Stimulated activated CD4-positive, alpha-beta T cell treated with anti-CD3 and anti-CD28 coated beads, Interleukin-2, amount 100 ng/mL, for 48 hours (primary cell): Measurements from ENCODE around the gene TMCO4.

Experiments used
- DNase-seq, 2 donors: peaks; one replicate each; pipeline ENCODE4 v3.0.0-alpha.2; 2020

The TMCO4 gene

DNA sequence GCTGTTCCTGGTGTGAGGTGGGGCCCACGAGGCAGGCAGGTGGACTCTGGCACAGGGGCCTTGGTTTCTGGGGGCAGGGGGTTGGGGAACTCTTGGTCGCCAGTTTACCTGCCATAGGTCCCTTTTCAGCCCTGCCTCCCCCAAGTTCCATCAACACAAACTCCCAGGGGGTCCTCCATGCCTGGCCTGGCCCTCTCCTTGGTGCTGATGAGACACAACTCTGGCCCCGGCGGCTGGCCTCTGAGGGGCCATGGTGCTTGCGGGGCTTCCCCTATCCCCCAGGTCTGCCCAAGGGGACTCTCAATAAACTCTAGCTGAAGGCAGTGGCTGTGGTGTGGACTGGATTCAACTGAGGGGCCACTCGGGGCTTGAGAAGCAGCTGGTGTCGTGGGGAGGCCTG is 119.1 kb downstream of the TMCO4 start:
- DNase-seq: no peak

DNA sequence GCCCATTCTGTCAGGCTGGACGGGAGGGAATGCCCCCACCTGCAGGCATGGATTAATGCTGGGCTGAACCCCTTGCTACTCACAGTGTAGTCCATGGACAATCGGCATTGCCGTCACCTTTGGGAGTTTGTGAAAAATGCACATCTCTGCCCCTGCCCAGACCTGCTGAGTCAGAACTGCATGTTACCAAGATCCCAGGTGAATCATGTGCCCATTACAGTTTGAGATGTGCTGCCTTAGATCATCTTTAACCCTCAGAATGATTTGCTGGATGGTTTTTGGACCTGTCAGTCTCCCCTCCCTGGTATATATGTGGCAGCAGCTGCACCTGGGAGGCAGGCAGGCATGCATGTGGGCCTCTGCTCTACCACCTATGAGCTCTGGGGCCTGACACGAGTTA is 120.0 kb downstream of the TMCO4 start:
- no peak for DNase-seq

DNA sequence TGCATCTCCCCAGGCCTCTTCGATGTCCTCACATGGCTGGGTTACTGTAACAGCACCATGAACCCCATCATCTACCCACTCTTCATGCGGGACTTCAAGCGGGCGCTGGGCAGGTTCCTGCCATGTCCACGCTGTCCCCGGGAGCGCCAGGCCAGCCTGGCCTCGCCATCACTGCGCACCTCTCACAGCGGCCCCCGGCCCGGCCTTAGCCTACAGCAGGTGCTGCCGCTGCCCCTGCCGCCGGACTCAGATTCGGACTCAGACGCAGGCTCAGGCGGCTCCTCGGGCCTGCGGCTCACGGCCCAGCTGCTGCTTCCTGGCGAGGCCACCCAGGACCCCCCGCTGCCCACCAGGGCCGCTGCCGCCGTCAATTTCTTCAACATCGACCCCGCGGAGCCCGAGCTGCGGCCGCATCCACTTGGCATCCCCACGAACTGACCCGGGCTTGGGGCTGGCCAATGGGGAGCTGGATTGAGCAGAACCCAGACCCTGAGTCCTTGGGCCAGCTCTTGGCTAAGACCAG is 120.7 kb downstream of the TMCO4 start:
- no peak for DNase-seq

DNA sequence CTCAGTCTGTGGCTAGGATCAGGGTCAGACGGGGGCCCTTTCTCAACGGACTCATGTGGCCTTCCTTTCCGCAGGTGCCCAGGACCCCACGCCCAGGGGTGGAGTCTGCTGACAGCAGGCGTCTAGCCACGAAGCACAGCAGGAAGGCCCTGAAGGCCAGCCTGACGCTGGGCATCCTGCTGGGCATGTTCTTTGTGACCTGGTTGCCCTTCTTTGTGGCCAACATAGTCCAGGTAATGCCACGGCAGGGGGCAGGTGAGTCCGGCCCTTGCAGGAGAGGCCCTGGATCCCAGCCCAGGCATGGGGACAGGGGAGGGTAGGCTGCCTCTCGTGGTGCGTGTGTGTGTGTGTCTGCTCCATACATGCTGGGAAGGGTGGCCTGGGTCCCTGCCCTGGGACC is 121.2 kb downstream of the TMCO4 start:
- DNase-seq: no peak

DNA sequence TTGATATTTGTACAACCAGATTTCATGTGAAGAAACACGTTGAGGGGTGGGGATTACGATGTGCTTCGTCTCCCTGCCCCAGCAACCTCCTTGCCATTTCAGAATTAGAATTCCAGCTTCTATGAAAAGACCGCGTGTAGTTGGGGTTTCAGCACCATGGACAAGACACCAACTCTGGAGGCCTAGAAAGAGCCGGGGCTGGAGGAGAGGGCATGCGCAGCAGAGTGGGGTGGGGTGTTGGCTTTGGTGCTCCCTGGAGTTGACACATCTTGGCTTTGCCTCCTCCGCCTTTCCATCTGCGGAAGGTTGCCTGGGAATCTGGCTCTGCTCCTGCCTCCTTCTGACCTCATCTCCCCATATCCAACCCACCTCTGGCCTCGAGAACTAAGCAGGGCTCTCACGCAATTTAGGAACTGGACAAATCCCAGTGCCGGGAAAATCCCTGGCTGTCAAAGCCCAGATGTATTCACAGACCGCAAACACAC is 123.2 kb downstream of the TMCO4 start:
- no peak for DNase-seq

DNA sequence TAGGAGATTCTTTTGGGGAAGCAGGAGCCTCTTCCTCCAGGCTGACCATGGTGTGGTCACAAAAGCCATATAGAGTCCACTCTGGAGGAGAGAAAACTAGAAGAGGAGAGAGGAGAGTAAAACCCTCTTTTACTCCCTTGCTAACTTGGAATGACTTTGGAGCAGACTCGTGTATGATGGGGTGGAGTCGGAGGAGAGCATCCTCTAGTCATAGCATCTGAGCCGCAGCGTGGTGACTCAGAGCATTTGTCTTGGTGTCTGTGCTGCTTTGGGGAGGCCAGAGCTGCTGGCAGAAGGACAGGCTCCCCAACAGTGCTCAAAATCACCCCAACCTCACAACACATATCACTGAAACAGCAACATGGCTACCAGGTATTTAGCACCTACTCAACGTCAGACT is 123.9 kb downstream of the TMCO4 start:
- DNase-seq: no peak

DNA sequence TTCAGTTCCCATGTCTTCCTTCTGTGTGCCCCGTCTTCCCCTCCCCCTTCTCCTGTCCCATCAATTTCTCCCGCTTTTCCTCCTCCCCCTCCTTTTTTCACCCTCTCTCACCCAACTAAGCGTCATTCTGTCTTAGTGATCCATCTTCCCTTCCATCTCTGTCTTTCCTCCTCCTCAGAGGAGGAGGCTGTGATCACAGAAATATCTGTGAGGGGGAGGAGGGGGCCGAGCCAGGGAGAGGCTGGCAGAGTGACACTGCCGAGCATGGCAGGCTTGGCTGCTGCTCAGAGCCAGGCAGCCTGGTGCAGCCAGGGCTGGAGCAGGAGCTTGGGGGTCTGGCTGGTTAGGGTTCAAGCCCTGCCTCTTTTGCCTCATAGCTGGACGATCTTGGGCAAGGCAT is 127.5 kb downstream of the TMCO4 start:
- no peak for DNase-seq

DNA sequence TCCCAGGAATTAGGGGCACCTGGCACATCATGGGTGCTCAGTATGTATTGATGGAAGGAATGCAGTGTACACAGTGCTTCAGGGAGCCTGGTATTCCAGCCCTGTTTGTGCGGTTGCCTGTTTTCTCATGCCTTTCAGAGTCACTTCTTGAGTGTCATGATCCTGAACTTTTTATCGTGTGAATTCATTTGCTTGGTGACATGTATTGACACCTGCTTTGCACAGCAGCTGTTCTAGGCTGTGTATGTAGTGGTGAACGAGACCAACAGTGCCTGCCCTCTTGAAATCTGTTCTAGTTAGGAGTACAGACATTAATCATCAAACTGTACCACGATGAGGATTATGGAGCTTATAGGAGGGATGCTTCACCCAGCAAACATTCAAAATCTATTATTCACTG is 128.9 kb downstream of the TMCO4 start:
- DNase-seq: no peak

DNA sequence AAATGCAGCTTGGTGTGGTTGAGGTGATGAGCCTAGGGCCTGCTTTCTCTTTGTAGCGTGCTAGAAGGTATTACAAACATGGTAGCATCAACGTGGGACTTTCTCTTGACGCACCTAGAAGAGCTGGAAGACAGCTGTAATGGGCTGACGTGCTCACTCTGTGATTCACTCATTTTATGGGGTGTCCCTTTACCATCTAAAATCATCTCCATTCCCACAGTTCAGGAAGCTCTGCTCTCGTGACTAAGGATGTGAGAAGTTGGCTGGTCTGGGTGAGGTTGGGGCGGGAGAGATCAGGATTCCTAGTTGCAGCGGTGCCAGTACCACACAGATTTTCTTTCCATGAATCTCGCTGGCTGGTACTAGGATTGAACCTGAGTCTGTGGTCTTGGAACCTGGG is 130.8 kb downstream of the TMCO4 start:
- DNase-seq: no peak

GRCh38 chr1:19665496-19666465 is 133.9 kb downstream of the TMCO4 start:
- no peak for DNase-seq

GRCh38 chr1:19665186-19665495 is 134.6 kb downstream of the TMCO4 start:
- no peak for DNase-seq

DNA sequence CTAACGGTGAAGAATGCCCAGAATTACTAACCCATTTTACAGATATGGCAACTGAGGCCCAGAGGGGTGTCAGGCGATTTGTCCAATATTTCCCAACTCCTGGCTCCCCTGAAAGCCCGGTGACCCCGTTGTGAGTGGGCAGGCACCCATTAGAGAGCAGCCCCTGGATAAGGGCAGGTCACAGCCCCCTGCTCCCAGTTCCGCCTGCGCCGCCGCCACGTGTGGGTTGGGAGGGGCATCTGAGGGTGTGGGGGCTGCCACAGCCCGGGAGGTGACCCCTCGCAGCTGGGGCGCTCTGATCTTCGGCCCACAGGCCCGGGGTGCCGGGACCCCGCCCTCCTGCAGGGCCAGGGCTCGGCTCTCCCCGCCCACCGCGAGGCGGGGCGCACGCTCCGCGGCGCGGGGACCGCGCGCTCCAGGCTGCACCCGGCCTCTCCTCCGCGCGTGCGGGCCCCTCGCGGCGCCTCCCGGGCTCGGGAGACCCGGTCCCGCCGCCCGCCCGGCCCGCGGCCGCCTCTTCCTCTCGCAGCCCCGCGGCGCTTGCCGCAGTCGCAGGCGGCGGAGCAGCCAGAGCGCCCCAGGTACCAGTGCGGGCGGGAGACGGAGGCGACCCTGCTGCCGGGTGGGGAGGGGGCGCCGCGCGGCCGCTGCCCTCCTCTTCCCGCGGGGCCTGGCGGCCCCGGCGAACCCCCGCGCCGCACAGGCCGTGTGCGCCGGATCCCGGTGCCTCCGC is 135.1 kb downstream of the TMCO4 start, which contains the start of gene HTR6:
Gene HTR6 (plus strand): TSS at position 423 of the 733 bp plus-strand sequence. CDS start 879 bp downstream, outside the sequence.
- DNase-seq: peak in 1 of 2 donors; percentile 32

DNA sequence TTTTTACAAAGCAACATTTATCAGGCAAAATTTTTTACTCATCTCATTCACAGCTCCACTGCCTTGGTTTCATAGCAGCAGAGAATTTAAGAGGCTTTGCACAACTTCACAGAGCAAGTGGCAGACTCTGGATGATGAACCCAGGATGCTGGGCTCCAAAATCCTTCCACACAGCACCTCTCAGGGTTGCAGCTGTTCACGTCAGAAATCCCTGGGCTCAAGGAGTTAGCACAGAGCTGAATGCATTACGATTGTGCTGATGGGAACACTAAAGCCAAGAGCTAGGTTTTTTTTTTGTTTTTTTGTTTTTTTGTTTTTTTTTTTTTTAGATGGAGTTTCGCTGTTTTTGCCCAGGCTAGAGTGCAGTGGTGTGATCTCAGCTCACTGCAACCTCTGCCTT is 137.4 kb downstream of the TMCO4 start:
- DNase-seq: no peak

GRCh38 chr1:19661721-19662228 is 137.9 kb downstream of the TMCO4 start:
- DNase-seq: peak; percentile 53 to 65

GRCh38 chr1:19658186-19658585 is 141.5 kb downstream of the TMCO4 start:
- no peak for DNase-seq

- DNase-seq: no peak
These were observed 142.2 kb downstream of the TMCO4 start for GRCh38 chr1:19657511-19657910.

GRCh38 chr1:19656780-19657466 is 142.8 kb downstream of the TMCO4 start:
- no peak for DNase-seq

DNA sequence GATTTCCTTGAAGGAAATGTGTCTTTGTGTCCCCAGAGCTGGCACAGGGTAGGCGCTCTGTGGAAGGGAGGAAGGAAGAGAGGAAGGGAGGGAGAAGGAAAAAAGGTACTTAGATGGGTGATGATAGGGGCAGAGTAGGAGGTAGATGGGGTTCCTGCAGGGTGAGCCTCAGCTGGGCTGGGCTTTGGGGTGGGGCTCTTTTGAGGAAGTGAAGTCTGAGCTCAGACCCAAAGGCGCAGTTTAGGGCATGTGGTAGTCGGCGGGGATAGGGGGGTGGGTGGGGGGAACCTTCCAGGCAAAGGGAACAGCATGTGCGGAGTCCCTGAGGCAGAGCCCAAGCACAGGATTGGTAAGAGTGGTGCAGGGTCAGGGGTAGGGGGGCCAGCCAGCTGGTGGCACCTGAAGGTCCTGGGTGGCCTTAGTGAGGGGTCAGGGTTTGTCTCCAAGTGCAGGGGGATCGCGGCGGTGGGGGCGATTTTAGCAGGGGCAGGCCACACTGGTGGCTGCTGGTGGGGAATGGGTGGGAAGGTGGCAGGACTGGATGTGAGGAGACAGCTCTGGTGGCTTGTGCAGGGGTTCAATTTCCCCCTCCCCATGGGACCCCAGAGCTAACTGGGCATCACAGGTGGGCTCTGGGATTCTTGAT is 143.5 kb downstream of the TMCO4 start:
- DNase-seq: no peak

DNA sequence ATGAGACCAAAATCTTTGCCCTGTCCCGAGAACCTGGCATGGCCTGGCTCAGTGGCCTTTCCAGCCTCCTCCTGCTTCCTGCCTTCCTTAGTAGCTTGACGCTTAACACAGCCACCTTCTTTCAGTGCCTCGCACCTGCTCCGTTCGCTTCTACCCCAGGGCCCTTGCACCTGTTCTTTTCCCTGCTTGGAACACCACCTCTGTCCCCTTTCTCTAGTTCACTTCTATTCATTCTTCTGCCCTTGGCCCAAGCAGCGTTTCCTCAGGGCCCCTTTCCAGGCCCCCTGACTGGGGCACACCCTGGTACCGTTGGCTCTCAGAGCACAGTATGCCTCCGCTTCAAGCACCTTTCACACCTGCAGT is 144.0 kb downstream of the TMCO4 start:
- DNase-seq: no peak

DNA sequence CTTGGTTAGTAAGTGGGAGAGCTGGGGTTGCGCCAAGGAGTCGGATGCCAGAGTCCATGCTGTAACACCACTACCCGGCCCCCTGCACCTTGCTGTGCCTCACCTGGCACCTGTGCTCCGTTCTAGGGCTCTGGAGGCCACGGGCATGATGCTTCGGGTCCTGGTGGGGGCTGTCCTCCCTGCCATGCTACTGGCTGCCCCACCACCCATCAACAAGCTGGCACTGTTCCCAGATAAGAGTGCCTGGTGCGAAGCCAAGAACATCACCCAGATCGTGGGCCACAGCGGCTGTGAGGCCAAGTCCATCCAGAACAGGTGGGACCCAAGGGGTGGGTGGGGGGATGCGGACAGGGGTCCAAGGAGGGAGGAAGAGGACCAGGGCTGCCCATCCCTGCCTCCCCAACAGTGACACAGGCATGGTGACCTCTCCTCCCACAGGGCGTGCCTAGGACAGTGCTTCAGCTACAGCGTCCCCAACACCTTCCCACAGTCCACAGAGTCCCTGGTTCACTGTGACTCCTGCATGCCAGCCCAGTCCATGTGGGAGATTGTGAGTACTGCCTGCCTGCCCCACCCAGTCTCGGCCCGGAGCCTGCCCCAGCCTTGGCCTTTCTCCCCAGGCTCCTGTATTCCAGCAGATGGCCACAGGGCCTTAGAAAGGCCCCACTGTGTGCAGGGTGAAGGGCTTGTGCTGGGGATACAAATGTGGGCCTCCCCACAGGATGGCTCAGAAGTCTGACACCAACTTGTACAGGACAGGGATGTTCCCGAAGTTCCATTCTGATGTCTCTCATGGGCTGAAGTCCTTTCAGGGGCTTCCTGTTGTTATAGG is 144.6 kb downstream of the TMCO4 start:
- no peak for DNase-seq

- DNase-seq: no peak
These were observed 145.3 kb downstream of the TMCO4 start for GRCh38 chr1:19654386-19654785.
